H1 (cell line): ENCODE data around the gene ADGRB3. TPM values are rescaled to one million over a fixed set of nuclear protein-coding genes. Genes with fewer than 3 reads are reported as not detected.

Experiments
- BCL11A ChIP-seq, 2 experiments: IDR thresholded peaks; one replicate each; pipeline ENCODE4 v1.6.1; 2011; ENCODE audit warnings: low read depth in 2 of 2, low read length in 2 of 2, mild to moderate bottlenecking in 2 of 2
- CHD7 ChIP-seq: fragments of 300-600 bp; sonication (generic); IDR thresholded peaks from 2 replicates; pipeline ENCODE4 v1.7.1; 2012; ENCODE audit warnings: low read length, moderate library complexity, mild to moderate bottlenecking, inconsistent platforms; ENCODE audit not compliant: insufficient replicate concordance
- CREB1 ChIP-seq: IDR thresholded peaks from 2 replicates; pipeline ENCODE4 v1.6.1; 2012; ENCODE audit warnings: inconsistent platforms
- POU5F1 ChIP-seq: IDR thresholded peaks from 2 replicates; pipeline ENCODE4 v1.6.1; 2011; ENCODE audit warnings: low read depth, mild to moderate bottlenecking, low read length, moderate library complexity
- RFX5 ChIP-seq: IDR thresholded peaks from 2 replicates; pipeline ENCODE4 v1.6.1; 2011; ENCODE audit warnings: low read depth, low read length, improper control_type of control experiment, borderline replicate concordance
- SAP30 ChIP-seq: fragments of 300-600 bp; sonication (generic); IDR thresholded peaks from 2 replicates; pipeline ENCODE4 v1.7.1; 2012; ENCODE audit warnings: low read length, moderate library complexity, mild to moderate bottlenecking, inconsistent platforms; ENCODE audit not compliant: insufficient read depth, insufficient replicate concordance
- TAF7 ChIP-seq: optimal IDR thresholded peaks from 2 replicates; pipeline ENCODE3; 2011; ENCODE audit warnings: low read depth, mild to moderate bottlenecking, inconsistent platforms, low read length, moderate library complexity, borderline replicate concordance
- TBP ChIP-seq: IDR thresholded peaks from 2 replicates; pipeline ENCODE4 v1.6.1; 2011; ENCODE audit warnings: low read depth, low read length, improper control_type of control experiment
- polyA plus RNA-seq, 7 experiments: library from polyadenylated mRNA; depleted of rRNA in 3 of 7; stranded (reverse) in 5 of 7; unstranded in 2 of 7; fragments of >200 nt in 5 of 7; fragments of 200-250 nt in 2 of 7; gene quantifications; 1 replicate in 5 of 7; 2 replicates in 1 of 7; 4 replicates in 1 of 7; pipeline versions ENCODE4 v1.2.1 to v1.2.3, GENCODE V29; 2011 to 2013; ENCODE audit warnings: missing spikeins in 2 of 7, mixed read lengths in 2 of 7
- total RNA-seq: library from RNA; stranded (reverse); fragmentation: NEBNext Ultra II Directional; extraction: Animal tissue kit (Norgen Biotek cat#: 25700); gene quantifications from 2 replicates; pipeline ENCODE4 v1.2.1, GENCODE V29; 2021

ADGRB3 gene
- total and polyA plus RNA-seq, 2 of the 8 experiments (the other 6 are each of a cell fraction or from before 2014, with no cell fraction given) = 0.35 to 1.2 TPM

GRCh38 chr6:69128411-69128810, 493.3 kb downstream of the ADGRB3 start (continued):
- TF ChIP-seq CHD7 = no peak
- no peak for TF ChIP-seq POU5F1
- TF ChIP-seq SAP30 = no peak
- TF ChIP-seq BCL11A (IDR thresholded peaks at IDR 0.05; ENCODE audit: low read depth in 2 of 2, low read length in 2 of 2) = no peak
- TF ChIP-seq TBP = no peak
- TF ChIP-seq CREB1 = no peak
- TF ChIP-seq TAF7 = no peak
- no peak for TF ChIP-seq RFX5
